Liver (tissue), 9 donors: ENCODE data around the gene DDB1. TPM values are rescaled to one million over a fixed set of nuclear protein-coding genes. Genes with fewer than 3 reads are reported as not detected.
A peak's percentile ranks its signal among the peaks of the same experiment; 100 is the strongest.

Experiments used
- DNase-seq: peaks from one replicate; pipeline ENCODE4 v3.0.0-alpha.2; 2017; ENCODE audit warnings: low spot score
- H3K27ac ChIP-seq, 2 donors: one replicate each; pipeline ENCODE4 v1.7.0; 2013; ENCODE audit warnings: inconsistent platforms in 2 of 2, low read length in 2 of 2, control low read depth in 1 of 2, low read depth in 1 of 2, mild to moderate bottlenecking in 1 of 2
- H3K27me3 ChIP-seq, 4 donors: one replicate each; pipeline versions ENCODE4 v1.6.1 to v1.7.0; 2013; ENCODE audit warnings: low read length in 3 of 4, inconsistent platforms in 1 of 4, mild to moderate bottlenecking in 1 of 4, moderate library complexity in 1 of 4; ENCODE audit not compliant: control insufficient read depth in 4 of 4, insufficient read depth in 4 of 4
- H3K36me3 ChIP-seq, 4 donors: one replicate each; pipeline versions ENCODE4 v1.6.1 to v1.7.0; 2013; ENCODE audit warnings: low read length in 3 of 4, mild to moderate bottlenecking in 3 of 4, low read depth in 1 of 4, moderate library complexity in 1 of 4; ENCODE audit not compliant: control insufficient read depth in 4 of 4, insufficient read depth in 3 of 4
- H3K4me1 ChIP-seq, 4 donors: one replicate each; pipeline versions ENCODE4 v1.6.1 to v1.7.0; 2013; ENCODE audit warnings: low read length in 3 of 4, mild to moderate bottlenecking in 3 of 4, moderate library complexity in 1 of 4; ENCODE audit not compliant: control insufficient read depth in 4 of 4, insufficient read depth in 4 of 4
- H3K4me3 ChIP-seq, 3 donors: one replicate each; pipeline versions ENCODE4 v1.6.1 to v1.7.0; 2013; ENCODE audit warnings: low read length in 3 of 3, control low read depth in 1 of 3, low read depth in 1 of 3, mild to moderate bottlenecking in 1 of 3
- H3K9ac ChIP-seq, 2 donors: one replicate each; pipeline ENCODE4 v1.7.0; 2013; ENCODE audit warnings: low read length in 2 of 2, mild to moderate bottlenecking in 2 of 2, moderate library complexity in 2 of 2, control low read depth in 1 of 2, low read depth in 1 of 2
- H3K9me3 ChIP-seq, 4 donors: one replicate each; pipeline versions ENCODE4 v1.6.1 to v1.7.0; 2013; ENCODE audit warnings: low read length in 3 of 4; ENCODE audit not compliant: control insufficient read depth in 4 of 4
- CTCF ChIP-seq: fragments of 150-350 bp; IDR thresholded peaks from 2 replicates; pipeline ENCODE4 v1.5.1; 2017; ENCODE audit warnings: improper control_type of control experiment, low read depth, low read length; ENCODE audit not compliant: missing input control
- EGR1 ChIP-seq, 2 donors: IDR thresholded peaks; 2 replicates each; pipeline ENCODE4 v1.6.1; 2016 to 2018; ENCODE audit warnings: antibody characterized with exemption in 2 of 2, low read depth in 2 of 2
- FOXA1 ChIP-seq: IDR thresholded peaks from 2 replicates; pipeline ENCODE4 v1.6.1; 2016; ENCODE audit warnings: antibody characterized with exemption
- FOXA2 ChIP-seq: IDR thresholded peaks from 2 replicates; pipeline ENCODE4 v1.6.1; 2016; ENCODE audit warnings: antibody characterized with exemption
- GABPA ChIP-seq, 2 donors: IDR thresholded peaks in 1 of 2; conservative IDR thresholded peaks in 1 of 2; 2 replicates each; pipeline ENCODE4 v1.6.1; 2016; ENCODE audit warnings: antibody characterized with exemption in 2 of 2, mild to moderate bottlenecking in 1 of 2, moderate library complexity in 1 of 2
- HNF4A ChIP-seq, 2 donors: conservative IDR thresholded peaks; 2 replicates each; pipeline ENCODE4 v1.6.1; 2016; ENCODE audit warnings: antibody characterized with exemption in 2 of 2, mild to moderate bottlenecking in 2 of 2
- HNF4G ChIP-seq: IDR thresholded peaks from 2 replicates; pipeline ENCODE4 v1.6.1; 2016; ENCODE audit warnings: antibody characterized with exemption
- JUND ChIP-seq, 2 donors: IDR thresholded peaks; 2 replicates each; pipeline ENCODE4 v1.6.1; 2016; ENCODE audit warnings: antibody characterized with exemption in 2 of 2
- NR2F2 ChIP-seq: IDR thresholded peaks from 2 replicates; pipeline ENCODE4 v1.6.1; 2016; ENCODE audit warnings: antibody characterized with exemption
- RAD21 ChIP-seq, 2 donors: IDR thresholded peaks; 2 replicates each; pipeline ENCODE4 v1.6.1; 2016; ENCODE audit warnings: antibody characterized with exemption in 2 of 2, mild to moderate bottlenecking in 2 of 2
- REST ChIP-seq: IDR thresholded peaks from 2 replicates; pipeline ENCODE4 v1.6.1; 2016; ENCODE audit warnings: antibody characterized with exemption, mild to moderate bottlenecking
- RXRA ChIP-seq, 2 donors: IDR thresholded peaks; 2 replicates each; pipeline ENCODE4 v1.6.1; 2017 to 2018; ENCODE audit warnings: antibody characterized with exemption in 2 of 2, mild to moderate bottlenecking in 1 of 2
- SP1 ChIP-seq: IDR thresholded peaks from 2 replicates; pipeline ENCODE4 v1.6.1; 2018; ENCODE audit warnings: antibody characterized with exemption, mild to moderate bottlenecking
- TAF1 ChIP-seq: conservative IDR thresholded peaks from 2 replicates; pipeline ENCODE4 v1.6.1; 2016; ENCODE audit warnings: antibody characterized with exemption, mild to moderate bottlenecking
- YY1 ChIP-seq: IDR thresholded peaks from 2 replicates; pipeline ENCODE4 v1.6.1; 2016; ENCODE audit warnings: antibody characterized with exemption, mild to moderate bottlenecking
- ZBTB33 ChIP-seq: IDR thresholded peaks from 2 replicates; pipeline ENCODE4 v1.6.1; 2016; ENCODE audit warnings: antibody characterized with exemption
- WGBS: extraction: QIAGEN DNeasy Blood & Tissue Kit; methylation state at CpG from one replicate; pipeline ENCODE4 v1.1.7; 2013; 5-methylcytosine and 5-hydroxymethylcytosine counted together
- polyA plus RNA-seq, 2 donors: library from polyadenylated mRNA; stranded (reverse) in 1 of 2; unstranded in 1 of 2; fragments of 200-250 nt in 1 of 2; fragments of >200 nt in 1 of 2; fragmentation: Nextera tagmentation in 1 of 2; extraction: Ambion mirVana in 1 of 2; gene quantifications; one replicate each; pipeline versions ENCODE4 v1.2.1 to v1.2.3, GENCODE V29; 2013 to 2015
- total RNA-seq, 2 donors: library from RNA; depleted of rRNA; stranded (reverse); fragments of >200 nt; gene quantifications; one replicate each; pipeline ENCODE4 v1.2.3, GENCODE V29; 2014
- TF ChIP-seq, protein P1 (sequence below): IDR thresholded peaks from 2 replicates; pipeline ENCODE4 v1.6.1; 2016; ENCODE audit warnings: antibody characterized with exemption
- TF ChIP-seq, protein P2 (sequence below): IDR thresholded peaks from 2 replicates; pipeline ENCODE4 v1.6.1; 2016; ENCODE audit warnings: antibody characterized with exemption
- donor health status: healthy.
- donor health status: healthy.
- donor health status: healthy.
- donor health status: healthy.
- donor health status: healthy.

Gene DDB1
- total and polyA plus RNA-seq, 4 donors: 37.5 to 146 (median 88.9) TPM

- H3K4me3 ChIP-seq: peak overlapping the region; percentile 35 to 78 (median 65)
- 1% methylated on average over 60 of the region's 60 CpGs for WGBS
- no peaks in the 10 kb centered on the region for H3K36me3 ChIP-seq
- H3K9me3 ChIP-seq: no peaks in the 10 kb centered on the region
- no peaks in the 10 kb centered on the region for H3K27me3 ChIP-seq
- peaks cover 3 to 42% (median 27%) of the 10 kb centered on the region in 4 donors for H3K4me1 ChIP-seq
- DNase-seq: peak; percentile 68
- TF ChIP-seq YY1 (peak; percentile 4), NR2F2 (no peak), HNF4A (conservative IDR thresholded peaks at IDR 0.05) (peak; percentile 12 to 34), CTCF (peak; percentile 11), RXRA (IDR thresholded peaks at IDR 0.05) (peak in 1 of 2 donors; percentile 7), RAD21 (IDR thresholded peaks at IDR 0.05) (no peak), FOXA2 (no peak), TAF1 (no peak), HNF4G (no peak), GABPA (IDR thresholded peaks at IDR 0.05 in 1 of 2, conservative IDR thresholded peaks at IDR 0.05 in 1 of 2) (no peak), FOXA1 (no peak), EGR1 (IDR thresholded peaks at IDR 0.05; ENCODE audit: low read depth in 2 of 2) (peak in 1 of 2 donors; percentile 47), ZBTB33 (no peak), REST (no peak), SP1 (no peak), JUND (IDR thresholded peaks at IDR 0.05) (no peak)
- TF ChIP-seq, protein P1, sequence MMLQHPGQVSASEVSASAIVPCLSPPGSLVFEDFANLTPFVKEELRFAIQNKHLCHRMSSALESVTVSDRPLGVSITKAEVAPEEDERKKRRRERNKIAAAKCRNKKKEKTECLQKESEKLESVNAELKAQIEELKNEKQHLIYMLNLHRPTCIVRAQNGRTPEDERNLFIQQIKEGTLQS: no peak
- TF ChIP-seq, protein P2, sequence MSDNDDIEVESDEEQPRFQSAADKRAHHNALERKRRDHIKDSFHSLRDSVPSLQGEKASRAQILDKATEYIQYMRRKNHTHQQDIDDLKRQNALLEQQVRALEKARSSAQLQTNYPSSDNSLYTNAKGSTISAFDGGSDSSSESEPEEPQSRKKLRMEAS: no peak
- peak overlapping the region; percentile 62 to 64 for H3K9ac ChIP-seq
- peak overlapping the region; percentile 1 to 74 for H3K27ac ChIP-seq
Measured at GRCh38 chr11:61293867-61294716, 38.8 kb downstream of the DDB1 start.
